Mesendoderm (in vitro differentiated cells): ENCODE results near the gene ESRRG.

ENCODE experiments used
- DNase-seq: peaks from one replicate; pipeline ENCODE4 v3.0.0; 2013
- H2AK5ac ChIP-seq: 2 replicates; pipeline ENCODE4 v1.6.1; 2013; ENCODE audit warnings: low read length, inconsistent platforms
- H2BK120ac ChIP-seq: 2 replicates; pipeline ENCODE4 v1.6.1; 2013; ENCODE audit warnings: low read depth, mild to moderate bottlenecking, low read length, moderate library complexity, mixed read lengths
- H2BK15ac ChIP-seq: replicated peaks from 2 replicates; pipeline ENCODE4 v1.6.1; 2013; ENCODE audit warnings: low read depth, mild to moderate bottlenecking, moderate library complexity
- H2BK5ac ChIP-seq: 2 replicates; pipeline ENCODE4 v1.6.1; 2013; ENCODE audit warnings: low read length, inconsistent platforms
- H3K18ac ChIP-seq: 2 replicates; pipeline ENCODE4 v1.6.1; 2013; ENCODE audit warnings: mild to moderate bottlenecking, low read length, mixed read lengths
- H3K23ac ChIP-seq: one replicate; pipeline ENCODE4 v1.6.1; 2013; ENCODE audit warnings: low read length
- H3K27ac ChIP-seq: 2 replicates; pipeline ENCODE4 v1.5.1; 2013; ENCODE audit warnings: low read depth, mild to moderate bottlenecking, inconsistent platforms, low read length, moderate library complexity
- H3K27me3 ChIP-seq: 2 replicates; pipeline ENCODE4 v1.6.1; 2013; ENCODE audit warnings: low read length, control low read depth, mild to moderate bottlenecking, inconsistent platforms; ENCODE audit not compliant: insufficient read depth, poor library complexity
- H3K36me3 ChIP-seq: 2 replicates; pipeline ENCODE4 v1.6.1; 2013; ENCODE audit warnings: low read length, inconsistent platforms; ENCODE audit not compliant: control insufficient read depth, insufficient read depth
- H3K4ac ChIP-seq: one replicate; pipeline ENCODE4 v1.6.1; 2013; ENCODE audit warnings: low read depth, mild to moderate bottlenecking, low read length, moderate library complexity
- H3K4me1 ChIP-seq: 2 replicates; pipeline ENCODE4 v1.6.1; 2013; ENCODE audit warnings: low read depth, low read length, inconsistent platforms; ENCODE audit not compliant: control insufficient read depth
- H3K4me2 ChIP-seq: 2 replicates; pipeline ENCODE4 v1.6.1; 2013; ENCODE audit warnings: low read length
- H3K4me3 ChIP-seq: 2 replicates; pipeline ENCODE4 v1.5.1; 2013; ENCODE audit warnings: mild to moderate bottlenecking, low read length
- H3K56ac ChIP-seq: one replicate; pipeline ENCODE4 v1.6.1; 2013; ENCODE audit warnings: low read length
- H3K79me1 ChIP-seq: 2 replicates; pipeline ENCODE4 v1.6.1; 2013; ENCODE audit warnings: low read length, inconsistent platforms
- H3K79me2 ChIP-seq: 2 replicates; pipeline ENCODE4 v1.6.1; 2013; ENCODE audit warnings: mild to moderate bottlenecking, low read length; ENCODE audit not compliant: control insufficient read depth, insufficient read depth
- H3K9ac ChIP-seq: 2 replicates; pipeline ENCODE4 v1.6.1; 2013; ENCODE audit warnings: low read length, inconsistent platforms
- H4K5ac ChIP-seq: one replicate; pipeline ENCODE4 v1.6.1; 2013; ENCODE audit warnings: low read length
- H4K8ac ChIP-seq: one replicate; pipeline ENCODE4 v1.6.1; 2013; ENCODE audit warnings: low read depth, mild to moderate bottlenecking, control low read depth, low read length, moderate library complexity
- WGBS: extraction: QIAGEN DNeasy Blood & Tissue Kit; methylation state at CpG from one replicate; pipeline ENCODE4 v1.1.7; 2013; ENCODE audit warnings: low lambda C conversion rate, missing lambda C conversion rate; ENCODE audit not compliant: insufficient coverage; ENCODE audit errors: extremely low coverage; 5-methylcytosine and 5-hydroxymethylcytosine counted together

The ESRRG gene

GRCh38 chr1:216739793-216740192 is 16.6 kb upstream of the ESRRG start:
- Histone ChIP-seq H3K9ac (no peak overlapping the region), H3K4me1 (peaks cover 5% of the 10 kb centered on the region), H3K79me1 (no peaks in the 10 kb centered on the region), H2BK15ac (no peak overlapping the region), H3K4me3 (no peak overlapping the region), H4K8ac (no peak overlapping the region), H3K4ac (no peak overlapping the region), H3K36me3 (no peaks in the 10 kb centered on the region), H2BK5ac (no peak overlapping the region), H3K27me3 (no peaks in the 10 kb centered on the region), H3K18ac (no peak overlapping the region), H2BK120ac (no peak overlapping the region), H3K27ac (no peak overlapping the region), H3K56ac (no peak overlapping the region), H2AK5ac (no peak overlapping the region), H4K5ac (no peak overlapping the region), H3K4me2 (no peak overlapping the region), H3K79me2 (no peaks in the 10 kb centered on the region), H3K23ac (no peak overlapping the region)
- DNase-seq: peak; percentile 19
- WGBS: no CpG with 5 or more reads among the region's 5 CpGs

GRCh38 chr1:216732121-216732520 is 8.9 kb upstream of the ESRRG start:
- no peak overlapping the region for H3K27ac ChIP-seq
- no peak overlapping the region for H3K4me3 ChIP-seq
- no peaks in the 10 kb centered on the region for H3K79me2 ChIP-seq
- H3K4ac ChIP-seq: no peak overlapping the region
- no peak overlapping the region for H2AK5ac ChIP-seq
- WGBS: no CpG with 5 or more reads among the region's 4 CpGs
- no peak overlapping the region for H2BK5ac ChIP-seq
- no peak overlapping the region for H4K5ac ChIP-seq
- no peaks in the 10 kb centered on the region for H3K79me1 ChIP-seq
- H3K27me3 ChIP-seq: no peaks in the 10 kb centered on the region
- H3K4me2 ChIP-seq: no peak overlapping the region
- H2BK120ac ChIP-seq: no peak overlapping the region
- H3K56ac ChIP-seq: no peak overlapping the region
- no peaks in the 10 kb centered on the region for H3K36me3 ChIP-seq
- no peak overlapping the region for H2BK15ac ChIP-seq
- no peak for DNase-seq
- H3K18ac ChIP-seq: no peak overlapping the region
- H4K8ac ChIP-seq: no peak overlapping the region
- H3K23ac ChIP-seq: no peak overlapping the region
- no peak overlapping the region for H3K9ac ChIP-seq
- no peaks in the 10 kb centered on the region for H3K4me1 ChIP-seq

GRCh38 chr1:216731562-216731961 is 8.3 kb upstream of the ESRRG start:
- H3K23ac ChIP-seq: no peak overlapping the region
- H3K4me3 ChIP-seq: no peak overlapping the region
- DNase-seq: peak; percentile 55
- no peaks in the 10 kb centered on the region for H3K79me2 ChIP-seq
- no CpG with 5 or more reads among the region's 6 CpGs for WGBS
- H4K5ac ChIP-seq: no peak overlapping the region
- no peaks in the 10 kb centered on the region for H3K36me3 ChIP-seq
- H3K9ac ChIP-seq: no peak overlapping the region
- no peak overlapping the region for H3K4ac ChIP-seq
- H2BK5ac ChIP-seq: no peak overlapping the region
- H2BK15ac ChIP-seq: no peak overlapping the region
- no peaks in the 10 kb centered on the region for H3K4me1 ChIP-seq
- H3K18ac ChIP-seq: no peak overlapping the region
- H3K27me3 ChIP-seq: no peaks in the 10 kb centered on the region
- H3K56ac ChIP-seq: no peak overlapping the region
- no peak overlapping the region for H2AK5ac ChIP-seq
- H3K4me2 ChIP-seq: no peak overlapping the region
- no peaks in the 10 kb centered on the region for H3K79me1 ChIP-seq
- H4K8ac ChIP-seq: no peak overlapping the region
- H3K27ac ChIP-seq: no peak overlapping the region
- H2BK120ac ChIP-seq: no peak overlapping the region

- no peaks in the 10 kb centered on the region for H3K36me3 ChIP-seq
- H2BK15ac ChIP-seq: no peak overlapping the region
- no peaks in the 10 kb centered on the region for H3K79me1 ChIP-seq
- H4K8ac ChIP-seq: no peak overlapping the region
- no peak overlapping the region for H3K4me3 ChIP-seq
- no peaks in the 10 kb centered on the region for H3K4me1 ChIP-seq
- H2BK5ac ChIP-seq: no peak overlapping the region
- no peak overlapping the region for H3K4me2 ChIP-seq
- no peak overlapping the region for H3K27ac ChIP-seq
- H2BK120ac ChIP-seq: no peak overlapping the region
- no peaks in the 10 kb centered on the region for H3K79me2 ChIP-seq
- no peak overlapping the region for H4K5ac ChIP-seq
- H3K4ac ChIP-seq: no peak overlapping the region
- H3K23ac ChIP-seq: no peak overlapping the region
- H3K56ac ChIP-seq: no peak overlapping the region
- H3K27me3 ChIP-seq: no peaks in the 10 kb centered on the region
- H2AK5ac ChIP-seq: no peak overlapping the region
- H3K9ac ChIP-seq: no peak overlapping the region
- no peak for DNase-seq
- H3K18ac ChIP-seq: no peak overlapping the region
These were observed 3.2 kb upstream of the ESRRG start for GRCh38 chr1:216726435-216726834.

GRCh38 chr1:216722821-216723220 is 408 bp downstream of the ESRRG start:
- H2AK5ac ChIP-seq: no peak overlapping the region
- H3K18ac ChIP-seq: no peak overlapping the region
- no CpG with 5 or more reads among the region's 6 CpGs for WGBS
- H3K9ac ChIP-seq: peak overlapping the region; percentile 37
- H3K56ac ChIP-seq: peak overlapping the region; percentile 27
- no peaks in the 10 kb centered on the region for H3K27me3 ChIP-seq
- DNase-seq: peak; percentile 25
- no peaks in the 10 kb centered on the region for H3K79me1 ChIP-seq
- no peak overlapping the region for H2BK5ac ChIP-seq
- no peak overlapping the region for H4K8ac ChIP-seq
- no peak overlapping the region for H4K5ac ChIP-seq
- H3K4me2 ChIP-seq: peak overlapping the region; percentile 61
- peak overlapping the region; percentile 55 for H3K4me3 ChIP-seq
- no peak overlapping the region for H2BK120ac ChIP-seq
- no peaks in the 10 kb centered on the region for H3K79me2 ChIP-seq
- no peak overlapping the region for H3K23ac ChIP-seq
- H3K4ac ChIP-seq: no peak overlapping the region
- no peaks in the 10 kb centered on the region for H3K36me3 ChIP-seq
- H3K27ac ChIP-seq: no peak overlapping the region
- H2BK15ac ChIP-seq: no peak overlapping the region
- H3K4me1 ChIP-seq: no peaks in the 10 kb centered on the region

GRCh38 chr1:216721863-216722262 is 1.4 kb downstream of the ESRRG start:
- no peak overlapping the region for H4K5ac ChIP-seq
- no peak overlapping the region for H2AK5ac ChIP-seq
- peak overlapping the region; percentile 3 for H3K9ac ChIP-seq
- H4K8ac ChIP-seq: no peak overlapping the region
- no peak overlapping the region for H3K27ac ChIP-seq
- no peak overlapping the region for H3K23ac ChIP-seq
- H3K4ac ChIP-seq: no peak overlapping the region
- WGBS: no CpG with 5 or more reads among the region's 2 CpGs
- no peak overlapping the region for H3K4me3 ChIP-seq
- no peaks in the 10 kb centered on the region for H3K36me3 ChIP-seq
- H3K79me1 ChIP-seq: no peaks in the 10 kb centered on the region
- H2BK15ac ChIP-seq: no peak overlapping the region
- H3K56ac ChIP-seq: no peak overlapping the region
- H3K27me3 ChIP-seq: no peaks in the 10 kb centered on the region
- no peak overlapping the region for H2BK5ac ChIP-seq
- H3K18ac ChIP-seq: no peak overlapping the region
- DNase-seq: no peak
- no peak overlapping the region for H2BK120ac ChIP-seq
- H3K4me1 ChIP-seq: no peaks in the 10 kb centered on the region
- no peak overlapping the region for H3K4me2 ChIP-seq
- no peaks in the 10 kb centered on the region for H3K79me2 ChIP-seq
